Thoracic aorta (tissue), 2 donors: ENCODE results near the gene MLN. TPM values are rescaled to one million over a fixed set of nuclear protein-coding genes. Genes with fewer than 3 reads are reported as not detected.

Experiments used
- ATAC-seq: fragments of 150-250 bp; one replicate; pipeline ENCODE4 v1.8.0; 2017; ENCODE audit warnings: low read depth; ENCODE audit not compliant: insufficient number of reproducible peaks, low FRiP score
- DNase-seq: peaks from one replicate; pipeline ENCODE4 v3.0.0-alpha.2; 2020; ENCODE audit warnings: low spot score
- H3K27ac ChIP-seq, 2 donors: fragments of 200-600 bp; sonication (generic); 1 replicate in 1 of 2; 2 replicates in 1 of 2; pipeline ENCODE4 v1.5.1; 2016; ENCODE audit warnings: mild to moderate bottlenecking in 2 of 2, moderate library complexity in 2 of 2
- H3K27me3 ChIP-seq: fragments of 200-600 bp; sonication (generic); replicated peaks from 2 replicates; pipeline ENCODE4 v1.6.0; 2016; ENCODE audit warnings: mild to moderate bottlenecking; ENCODE audit not compliant: insufficient read depth
- H3K36me3 ChIP-seq: fragments of 200-600 bp; sonication (generic); one replicate; pipeline ENCODE4 v1.5.1; 2016
- H3K4me1 ChIP-seq, 2 donors: fragments of 200-600 bp; sonication (generic); 1 replicate in 1 of 2; 2 replicates in 1 of 2; pipeline versions ENCODE4 v1.5.1 to v1.6.0; 2016; ENCODE audit warnings: low read depth in 2 of 2, mild to moderate bottlenecking in 1 of 2; ENCODE audit not compliant: control insufficient read depth in 1 of 2
- H3K4me3 ChIP-seq: fragments of 200-600 bp; sonication (generic); 2 replicates; pipeline ENCODE4 v1.5.1; 2016; ENCODE audit warnings: mild to moderate bottlenecking
- H3K9me3 ChIP-seq: fragments of 200-600 bp; sonication (generic); 2 replicates; pipeline ENCODE4 v1.5.1; 2016
- total RNA-seq, 2 donors: library from RNA; depleted of rRNA; stranded (reverse); fragments of >200 nt; gene quantifications; one replicate each; pipeline versions ENCODE4 v1.1.0 to v1.2.3, GENCODE V29; 2016
- TF ChIP-seq, protein P1 (sequence below): fragments of 200-600 bp; sonication (generic); IDR thresholded peaks from one replicate; pipeline ENCODE4 v1.5.1; 2019; ENCODE audit warnings: antibody characterized with exemption

MLN gene
- total RNA-seq, 2 donors from 2014 or later, result not detected

DNA sequence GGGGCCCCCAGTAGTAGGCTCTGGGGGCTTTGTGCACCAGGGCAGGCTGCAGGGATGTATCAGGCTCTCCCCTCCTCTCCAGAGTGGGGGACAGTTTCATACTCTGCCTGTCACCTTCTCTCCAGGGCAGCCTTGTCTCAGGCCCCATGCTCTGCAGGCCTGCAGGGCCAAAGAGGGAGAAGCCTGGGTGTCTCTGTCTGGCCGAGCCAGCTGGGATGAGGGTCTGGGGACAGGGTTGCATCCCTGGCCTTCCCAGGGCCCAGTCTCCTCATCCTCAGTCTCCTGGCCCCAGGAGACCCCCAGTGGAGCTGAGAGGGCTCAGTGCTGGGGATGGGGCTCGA is 42.3 kb downstream of the MLN start:
- Histone ChIP-seq H3K36me3 (no peaks in the 10 kb centered on the region), H3K27me3 (no peaks in the 10 kb centered on the region), H3K27ac (no peak overlapping the region), H3K4me1 (no peaks in the 10 kb centered on the region), H3K9me3 (no peaks in the 10 kb centered on the region), H3K4me3 (no peak overlapping the region)
- TF ChIP-seq, protein P1, sequence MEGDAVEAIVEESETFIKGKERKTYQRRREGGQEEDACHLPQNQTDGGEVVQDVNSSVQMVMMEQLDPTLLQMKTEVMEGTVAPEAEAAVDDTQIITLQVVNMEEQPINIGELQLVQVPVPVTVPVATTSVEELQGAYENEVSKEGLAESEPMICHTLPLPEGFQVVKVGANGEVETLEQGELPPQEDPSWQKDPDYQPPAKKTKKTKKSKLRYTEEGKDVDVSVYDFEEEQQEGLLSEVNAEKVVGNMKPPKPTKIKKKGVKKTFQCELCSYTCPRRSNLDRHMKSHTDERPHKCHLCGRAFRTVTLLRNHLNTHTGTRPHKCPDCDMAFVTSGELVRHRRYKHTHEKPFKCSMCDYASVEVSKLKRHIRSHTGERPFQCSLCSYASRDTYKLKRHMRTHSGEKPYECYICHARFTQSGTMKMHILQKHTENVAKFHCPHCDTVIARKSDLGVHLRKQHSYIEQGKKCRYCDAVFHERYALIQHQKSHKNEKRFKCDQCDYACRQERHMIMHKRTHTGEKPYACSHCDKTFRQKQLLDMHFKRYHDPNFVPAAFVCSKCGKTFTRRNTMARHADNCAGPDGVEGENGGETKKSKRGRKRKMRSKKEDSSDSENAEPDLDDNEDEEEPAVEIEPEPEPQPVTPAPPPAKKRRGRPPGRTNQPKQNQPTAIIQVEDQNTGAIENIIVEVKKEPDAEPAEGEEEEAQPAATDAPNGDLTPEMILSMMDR, result no peak
- no peak for DNase-seq
- ATAC-seq, result no peak

DNA sequence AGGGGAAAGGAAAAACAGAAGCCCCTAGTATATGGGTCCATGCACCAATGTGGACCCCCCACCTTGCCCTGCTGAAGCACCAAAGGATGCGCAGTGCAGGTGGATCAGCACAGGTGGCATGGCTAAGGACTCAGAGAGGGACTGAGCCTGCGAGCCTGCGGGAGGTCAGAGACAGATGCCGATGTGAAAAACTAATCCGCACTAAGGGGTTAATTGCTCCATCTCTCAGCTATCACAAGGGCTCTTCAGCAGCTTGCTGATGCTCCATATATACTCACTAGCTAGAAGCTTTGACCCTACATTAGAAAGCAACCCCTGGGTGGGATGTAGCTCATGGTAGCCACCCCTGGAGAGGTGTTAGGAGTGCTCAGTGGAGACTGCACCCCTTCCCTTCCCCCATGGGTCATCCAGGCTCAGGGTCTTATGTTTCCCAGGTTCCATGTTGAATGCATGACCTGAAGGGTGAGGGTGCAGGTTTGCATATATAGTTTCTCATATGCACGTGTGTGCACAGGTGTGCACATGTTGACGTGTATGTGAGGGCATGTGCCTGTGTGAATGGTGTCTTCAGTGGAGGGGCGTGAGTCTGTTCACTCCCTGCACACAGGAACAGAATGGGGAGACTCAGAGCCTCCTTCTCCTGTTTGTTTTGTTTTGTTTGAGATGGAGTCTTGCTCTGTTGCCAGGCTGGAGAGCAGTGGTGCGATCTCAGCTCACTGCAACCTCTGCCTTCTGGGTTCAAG is 43.7 kb downstream of the MLN start:
- Histone ChIP-seq H3K4me1 (no peaks in the 10 kb centered on the region), H3K4me3 (no peak overlapping the region), H3K36me3 (no peaks in the 10 kb centered on the region), H3K27ac (no peak overlapping the region), H3K9me3 (no peaks in the 10 kb centered on the region), H3K27me3 (no peaks in the 10 kb centered on the region)
- ATAC-seq, result no peak
- TF ChIP-seq, protein P1, result no peak
- DNase-seq, result no peak

DNA sequence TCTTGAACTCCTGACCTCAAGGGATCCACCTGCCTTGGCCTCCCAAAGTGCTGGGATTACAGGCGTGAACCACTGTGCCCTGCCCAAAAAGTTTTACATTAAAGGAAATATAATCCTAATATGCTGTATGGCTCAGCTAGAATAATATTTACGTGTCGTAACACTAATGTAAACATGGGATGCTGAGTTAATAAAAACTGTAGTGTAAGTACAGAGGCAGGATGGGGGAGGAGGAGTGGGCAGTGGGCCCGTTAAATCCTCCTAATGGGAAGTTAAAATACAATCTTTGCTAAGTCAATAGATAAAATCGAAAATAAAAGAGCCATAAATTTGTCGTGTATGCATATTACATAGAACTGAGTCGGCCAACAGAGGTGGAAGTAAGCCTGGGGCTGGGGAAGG is 45.0 kb downstream of the MLN start:
- Histone ChIP-seq H3K27ac (no peak overlapping the region), H3K4me1 (no peaks in the 10 kb centered on the region), H3K27me3 (no peaks in the 10 kb centered on the region), H3K36me3 (no peaks in the 10 kb centered on the region), H3K9me3 (no peaks in the 10 kb centered on the region), H3K4me3 (no peak overlapping the region)
- ATAC-seq, result no peak
- no peak for DNase-seq
- TF ChIP-seq, protein P1, result no peak

DNA sequence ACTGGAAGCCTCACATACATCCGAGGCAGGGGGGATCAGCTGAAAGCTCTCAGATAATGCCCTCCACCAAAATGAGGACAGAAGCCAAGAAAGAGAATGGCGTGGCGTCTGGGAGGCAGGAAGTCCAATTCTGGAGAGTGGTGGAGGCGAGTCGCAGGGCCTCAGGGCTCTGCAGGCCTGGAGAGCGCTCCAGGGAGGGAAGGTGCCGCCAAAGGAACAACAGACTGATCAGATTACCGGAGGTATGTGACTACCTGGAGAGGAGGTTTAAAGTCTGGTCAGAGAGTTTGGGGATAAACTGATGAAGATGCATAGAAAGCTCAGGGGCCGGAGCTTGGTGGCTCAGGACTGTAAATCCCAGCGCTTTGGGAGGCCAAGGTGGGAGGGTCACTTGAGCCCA is 45.9 kb downstream of the MLN start:
- Histone ChIP-seq H3K4me1 (no peaks in the 10 kb centered on the region), H3K36me3 (no peaks in the 10 kb centered on the region), H3K9me3 (no peaks in the 10 kb centered on the region), H3K4me3 (no peak overlapping the region), H3K27me3 (no peaks in the 10 kb centered on the region), H3K27ac (no peak overlapping the region)
- no peak for ATAC-seq
- DNase-seq, result no peak
- TF ChIP-seq, protein P1, result no peak

DNA sequence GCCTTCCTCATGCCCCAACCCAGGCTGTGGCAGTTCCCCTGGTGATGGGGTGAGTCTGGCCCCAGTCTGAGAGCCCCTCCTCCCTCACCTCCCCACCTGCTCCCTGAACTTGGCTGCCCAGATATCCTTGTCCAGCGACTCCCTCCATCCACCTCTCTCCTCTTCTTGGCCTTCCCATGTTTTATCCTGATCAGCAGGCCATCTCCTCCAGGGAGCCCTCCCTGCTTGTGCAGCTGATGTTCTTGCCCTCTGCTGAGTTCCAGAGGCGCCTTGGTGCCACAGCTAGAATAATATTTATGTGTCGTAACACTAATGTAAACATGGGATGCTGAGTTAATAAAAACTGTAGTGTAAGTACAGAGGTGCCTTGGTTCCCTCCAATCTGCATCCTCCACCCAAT is 46.7 kb downstream of the MLN start:
- TF ChIP-seq, protein P1, result no peak
- Histone ChIP-seq H3K27ac (no peak overlapping the region), H3K4me3 (no peak overlapping the region), H3K36me3 (no peaks in the 10 kb centered on the region), H3K9me3 (no peaks in the 10 kb centered on the region), H3K27me3 (no peaks in the 10 kb centered on the region), H3K4me1 (no peaks in the 10 kb centered on the region)
- no peak for ATAC-seq
- no peak for DNase-seq
